Esophagus mucosa (tissue), 1 donor: ENCODE data around the gene VPS37B. TPM values are rescaled to one million over a fixed set of nuclear protein-coding genes. Genes with fewer than 3 reads are reported as not detected.

ENCODE experiments used
- ATAC-seq: fragments of 200-7000 bp; cut with Tn5 transposase; one replicate; pipeline ENCODE4 v1.9.1; 2020
- total RNA-seq: library from RNA; stranded (reverse); gene quantifications from one replicate; pipeline ENCODE4 v1.2.4, GENCODE V29; 2023
- donor health status: DM: yes; HTN: yes; CAD: no.

VPS37B gene
- total RNA-seq, 1 donor from 2014 or later, result 51.4 TPM

GRCh38 chr12:122865268-122866231 lies 30.4 kb downstream of the VPS37B start:
- no peak for ATAC-seq

- ATAC-seq, result no peak
Observed at GRCh38 chr12:122864894-122865253, 31.1 kb downstream of the VPS37B start.

GRCh38 chr12:122862872-122863701 lies 32.8 kb downstream of the VPS37B start:
- peak; percentile 24 for ATAC-seq

- ATAC-seq, result no peak
Observed at GRCh38 chr12:122862110-122862634, 33.8 kb downstream of the VPS37B start.

GRCh38 chr12:122861587-122861970 lies 34.3 kb downstream of the VPS37B start:
- peak; percentile 4 for ATAC-seq

GRCh38 chr12:122860854-122861586 lies 34.9 kb downstream of the VPS37B start:
- peak; percentile 1 for ATAC-seq

GRCh38 chr12:122860040-122860853 lies 35.7 kb downstream of the VPS37B start:
- ATAC-seq, result peak; percentile 60

- ATAC-seq, result no peak
Observed at GRCh38 chr12:122859303-122860039, 36.5 kb downstream of the VPS37B start.

GRCh38 chr12:122858591-122859302 lies 37.2 kb downstream of the VPS37B start:
- ATAC-seq, result no peak

- no peak for ATAC-seq
Observed at GRCh38 chr12:122858171-122858570, 37.8 kb downstream of the VPS37B start.

- ATAC-seq, result no peak
Observed at GRCh38 chr12:122856999-122857671, 38.8 kb downstream of the VPS37B start.

- no peak for ATAC-seq
Observed at GRCh38 chr12:122855928-122856831, 39.7 kb downstream of the VPS37B start.

GRCh38 chr12:122855071-122855829 lies 40.7 kb downstream of the VPS37B start:
- no peak for ATAC-seq

- no peak for ATAC-seq
Observed at GRCh38 chr12:122854554-122854953, 41.4 kb downstream of the VPS37B start.

- ATAC-seq, result no peak
Observed at GRCh38 chr12:122853582-122854245, 42.2 kb downstream of the VPS37B start.

- ATAC-seq, result peak; percentile 26
Observed at GRCh38 chr12:122852336-122853275, 43.3 kb downstream of the VPS37B start.
